Fibroblast of pulmonary artery (primary cell): ENCODE results near the gene MCTP2.

Source experiments
- DNase-seq: peaks from one replicate; pipeline ENCODE4 v3.0.0-alpha.2; 2010; ENCODE audit warnings: low read depth
- H3K4me3 ChIP-seq: replicated peaks from 2 replicates; pipeline ENCODE4 v1.5.1; 2011; ENCODE audit warnings: low read depth, mild to moderate bottlenecking, control low read depth, low read length, moderate library complexity
- CTCF ChIP-seq: IDR thresholded peaks from 2 replicates; pipeline ENCODE4 v1.5.1; 2011; ENCODE audit warnings: mild to moderate bottlenecking, control low read depth, low read length, inconsistent platforms; ENCODE audit errors: missing control alignments

The MCTP2 gene

GRCh38 chr15:94306700-94307650 is 75.6 kb downstream of the MCTP2 start:
- DNase-seq, result peak; percentile 28
- H3K4me3 ChIP-seq, result no peak overlapping the region
- TF ChIP-seq CTCF, result no peak

GRCh38 chr15:94312946-94313345 is 81.6 kb downstream of the MCTP2 start:
- DNase-seq, result peak; percentile 17
- no peak overlapping the region for H3K4me3 ChIP-seq
- TF ChIP-seq CTCF, result no peak

GRCh38 chr15:94314639-94315038 is 83.3 kb downstream of the MCTP2 start:
- no peak for DNase-seq
- no peak for TF ChIP-seq CTCF

GRCh38 chr15:94317211-94317610 is 85.8 kb downstream of the MCTP2 start:
- H3K4me3 ChIP-seq, result no peak overlapping the region
- DNase-seq, result no peak
- TF ChIP-seq CTCF, result no peak

More at GRCh38 chr15:94314639-94315038, 83.3 kb downstream of the MCTP2 start:
- no peak overlapping the region for H3K4me3 ChIP-seq

GRCh38 chr15:94322141-94322540 is 90.8 kb downstream of the MCTP2 start:
- H3K4me3 ChIP-seq, result no peak overlapping the region
- DNase-seq, result no peak
- TF ChIP-seq CTCF, result no peak

GRCh38 chr15:94323076-94323475 is 91.7 kb downstream of the MCTP2 start:
- no peak overlapping the region for H3K4me3 ChIP-seq
- TF ChIP-seq CTCF, result no peak
- DNase-seq, result no peak
